CD4-positive, CD25-positive, alpha-beta regulatory T cell (primary cell): ENCODE measurements around the gene CDK9. TPM values are rescaled to one million over a fixed set of nuclear protein-coding genes. Genes with fewer than 3 reads are reported as not detected.
"Not testable (repeated sequence)": the region's sequence is repeated elsewhere in the genome, so short reads cannot be mapped to it uniquely, and the experiment has no call there.

ENCODE experiments used
- ATAC-seq, 2 donors: fragments of 150-1000 bp; cut with Tn5 transposase; one replicate each; pipeline ENCODE4 v1.10.0; 2021; ENCODE audit warnings: low read depth in 2 of 2, moderate number of reproducible peaks in 2 of 2, moderate library complexity in 1 of 2
- DNase-seq, 3 donors: peaks; one replicate each; pipeline versions ENCODE4 v3.0.0 to v3.0.0-alpha.2; 2012 to 2022; ENCODE audit warnings: mixed read lengths in 1 of 3
- H3K27ac ChIP-seq: one replicate; pipeline ENCODE4 v1.7.0; 2013; ENCODE audit warnings: mild to moderate bottlenecking, low read length; ENCODE audit not compliant: insufficient read depth, poor library complexity, severe bottlenecking
- H3K27me3 ChIP-seq: one replicate; pipeline ENCODE4 v1.7.0; 2013; ENCODE audit warnings: low read length; ENCODE audit not compliant: control insufficient read depth, insufficient read depth
- H3K36me3 ChIP-seq: one replicate; pipeline ENCODE4 v1.7.0; 2013; ENCODE audit warnings: mild to moderate bottlenecking, low read length, moderate library complexity; ENCODE audit not compliant: control insufficient read depth, insufficient read depth
- H3K4me1 ChIP-seq: 2 replicates; pipeline ENCODE4 v1.7.0; 2013; ENCODE audit warnings: mild to moderate bottlenecking, low read length; ENCODE audit not compliant: insufficient read depth, control insufficient read depth, poor library complexity, severe bottlenecking
- H3K4me3 ChIP-seq: one replicate; pipeline ENCODE4 v1.7.0; 2013; ENCODE audit warnings: low read depth, mild to moderate bottlenecking, low read length, moderate library complexity
- H3K9me3 ChIP-seq, 2 experiments: 1 replicate in 1 of 2; 2 replicates in 1 of 2; pipeline ENCODE4 v1.7.0; 2013; ENCODE audit warnings: low read length in 2 of 2, mild to moderate bottlenecking in 1 of 2, moderate library complexity in 1 of 2; ENCODE audit not compliant: control insufficient read depth in 2 of 2
- H3K27ac Mint-ChIP-seq, 3 donors: one replicate each; pipeline ENCODE4 v1.8.0; 2020 to 2022; ENCODE audit warnings: mild to moderate bottlenecking in 3 of 3, mixed read lengths in 3 of 3, moderate library complexity in 2 of 3
- H3K27me3 Mint-ChIP-seq: one replicate; pipeline ENCODE4 v1.8.0; 2022; ENCODE audit warnings: mild to moderate bottlenecking, mixed read lengths
- H3K36me3 Mint-ChIP-seq: one replicate; pipeline ENCODE4 v1.8.0; 2020; ENCODE audit warnings: mixed read lengths
- H3K4me1 Mint-ChIP-seq, 4 donors: one replicate each; pipeline ENCODE4 v1.8.0; 2020 to 2022; ENCODE audit warnings: mixed read lengths in 4 of 4, mild to moderate bottlenecking in 1 of 4
- H3K4me3 Mint-ChIP-seq, 4 donors: one replicate each; pipeline ENCODE4 v1.8.0; 2020 to 2022; ENCODE audit warnings: mild to moderate bottlenecking in 4 of 4, mixed read lengths in 4 of 4, moderate library complexity in 3 of 4
- H3K9me3 Mint-ChIP-seq, 7 donors: one replicate each; pipeline ENCODE4 v1.8.0; 2020 to 2022; ENCODE audit warnings: mixed read lengths in 7 of 7, mild to moderate bottlenecking in 3 of 7, moderate library complexity in 2 of 7
- polyA plus RNA-seq, 4 donors: library from polyadenylated mRNA; unstranded; fragments of 300-500 nt; fragmentation: Illumina TruSeq; gene quantifications; one replicate each; pipeline ENCODE4 v1.2.3, GENCODE V29; 2021
- total RNA-seq: library from RNA; stranded (reverse); gene quantifications from one replicate; pipeline ENCODE4 v1.2.3, GENCODE V29; 2022

CDK9 gene
- total and polyA plus RNA-seq, 5 donors from 2014 or later, result 43.3 to 89.3 (median 55.5) TPM

DNA sequence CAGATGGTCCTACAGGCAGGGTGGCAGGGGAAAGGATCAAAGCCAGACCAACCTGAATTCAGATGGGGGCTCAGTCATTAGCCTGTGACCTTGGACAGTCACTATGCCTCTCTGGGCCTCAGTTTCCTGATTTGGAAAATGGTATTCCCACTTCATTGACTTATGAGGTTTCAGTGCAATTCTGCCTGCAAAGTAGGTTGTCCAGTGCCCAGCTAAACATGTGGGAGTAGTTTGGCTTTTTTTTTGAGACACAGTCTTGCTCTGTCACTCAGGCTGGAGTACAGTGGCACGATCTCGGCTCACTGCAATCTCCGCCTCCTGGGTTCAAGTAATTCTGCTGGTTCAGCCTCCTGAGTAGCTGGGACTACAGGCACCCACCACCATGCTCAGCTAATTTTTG lies 50.7 kb downstream of the CDK9 start:
- ATAC-seq, H3K27ac ChIP-seq, H3K36me3 Mint-ChIP-seq: not testable (repeated sequence)

DNA sequence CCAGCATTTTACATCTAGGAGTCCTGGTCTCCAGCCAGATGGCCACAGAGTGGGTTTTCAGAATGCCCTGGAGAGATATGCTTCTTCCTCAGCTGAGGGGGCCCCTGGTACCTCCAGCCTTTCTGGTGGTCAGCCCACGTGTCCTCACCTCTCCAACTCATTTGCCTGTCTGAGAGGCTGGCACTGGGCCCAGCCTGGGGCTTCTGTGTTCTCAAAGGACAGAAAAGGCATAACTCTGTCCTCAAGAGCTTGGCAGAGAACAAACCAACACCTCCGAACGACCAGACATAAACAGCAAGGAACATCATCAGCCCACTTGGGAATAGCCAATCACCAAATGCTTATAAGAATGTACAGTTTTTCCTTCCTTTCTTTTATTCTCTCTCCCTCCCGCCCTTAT lies 51.5 kb downstream of the CDK9 start:
- Histone ChIP-seq H3K4me1 (no peaks in the 10 kb centered on the region), H3K27ac (no peak overlapping the region), H3K36me3 (no peaks in the 10 kb centered on the region), H3K27me3 (no peaks in the 10 kb centered on the region), H3K9me3 (no peaks in the 10 kb centered on the region), H3K4me3 (no peak overlapping the region)
- Mint-ChIP-seq H3K4me3 (no peak overlapping the region), H3K9me3 (no peaks in the 10 kb centered on the region), H3K4me1 (peaks cover 0 to 5% (median under 1%) of the 10 kb centered on the region in 4 donors), H3K36me3 (no peaks in the 10 kb centered on the region), H3K27ac (peak overlapping the region in 1 of 3 donors; percentile 80), H3K27me3 (peaks cover 6% of the 10 kb centered on the region)
- ATAC-seq (no peak), DNase-seq (no peak)

More for the DNA sequence above, 50.7 kb downstream of the CDK9 start:
- H3K4me1 ChIP-seq, H3K4me1 Mint-ChIP-seq, DNase-seq, H3K27ac Mint-ChIP-seq, H3K4me3 Mint-ChIP-seq, H3K27me3 Mint-ChIP-seq, H3K4me3 ChIP-seq, H3K9me3 Mint-ChIP-seq, H3K36me3 ChIP-seq, H3K9me3 ChIP-seq, H3K27me3 ChIP-seq: not testable (repeated sequence)

DNA sequence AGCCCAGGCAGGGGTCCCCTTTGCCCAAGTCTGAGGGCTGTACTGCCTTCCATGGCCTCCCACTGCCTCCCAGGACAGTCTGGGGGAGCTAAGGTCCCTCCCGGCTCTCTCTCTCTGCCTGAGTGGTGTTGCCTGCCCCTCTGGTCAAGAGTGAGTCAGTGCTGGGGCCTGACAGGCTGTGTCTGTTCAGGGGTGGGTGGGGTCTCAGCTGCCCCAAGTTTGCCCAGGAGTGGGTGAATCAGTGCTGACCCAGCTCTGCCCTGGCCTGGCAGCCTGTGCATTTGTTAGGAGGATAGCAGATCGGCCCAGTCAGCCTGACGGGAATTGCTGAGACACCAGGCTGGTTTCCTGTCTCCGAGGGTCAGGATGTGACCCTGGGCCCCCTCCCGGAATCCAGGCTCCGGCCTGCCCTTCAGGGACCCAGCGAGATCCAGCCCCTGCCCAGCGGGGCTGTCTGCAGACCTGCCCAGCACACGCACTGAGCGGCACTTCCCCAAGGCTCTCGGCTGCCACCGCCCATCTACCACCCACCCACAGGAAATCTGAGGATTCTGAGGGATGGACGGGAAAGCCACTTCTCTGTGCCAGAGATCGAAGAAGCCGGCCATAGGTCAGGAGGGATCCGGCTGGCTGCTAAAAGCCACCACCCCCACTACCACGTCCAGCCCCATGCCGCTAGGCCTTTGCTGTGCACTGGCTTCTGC lies 52.7 kb downstream of the CDK9 start:
- no peaks in the 10 kb centered on the region for H3K4me1 ChIP-seq
- no peaks in the 10 kb centered on the region for H3K27me3 ChIP-seq
- DNase-seq, result no peak
- no peak overlapping the region for H3K27ac ChIP-seq
- no peak overlapping the region for H3K4me3 Mint-ChIP-seq
- peak; percentile 26 to 36 for ATAC-seq
- no peaks in the 10 kb centered on the region for H3K36me3 ChIP-seq
- H3K36me3 Mint-ChIP-seq, result no peaks in the 10 kb centered on the region
- H3K9me3 Mint-ChIP-seq, result no peaks in the 10 kb centered on the region
- H3K4me3 ChIP-seq, result no peak overlapping the region
- no peak overlapping the region for H3K27ac Mint-ChIP-seq
- H3K9me3 ChIP-seq, result no peaks in the 10 kb centered on the region
- peaks cover 6% of the 10 kb centered on the region for H3K27me3 Mint-ChIP-seq
- H3K4me1 Mint-ChIP-seq, result peaks cover 0 to 2% (median 0%) of the 10 kb centered on the region in 4 donors

Other genes starting within 250 kb of the CDK9 start
- 1.3 TPM for gene STXBP1, start 173.8 kb upstream of the CDK9 start, total RNA-seq
- 1 to 10 TPM in 1 of 4 donors, under 1 TPM in 3; 0.07 to 1.3 (median 0.19) TPM for gene STXBP1, start 173.8 kb upstream of the CDK9 start, polyA plus RNA-seq
- not detected for gene CFAP157, start 79.0 kb upstream of the CDK9 start, total RNA-seq
- gene CFAP157, start 79.0 kb upstream of the CDK9 start, polyA plus RNA-seq, result under 1 TPM; 0.20 to 0.57 (median 0.26) TPM
- gene PTRH1, start 70.4 kb upstream of the CDK9 start, total RNA-seq, result 9.3 TPM
- 10 to 100 TPM; 25.8 to 36.5 (median 28.1) TPM for gene PTRH1, start 70.4 kb upstream of the CDK9 start, polyA plus RNA-seq
- gene TTC16, start 70.0 kb upstream of the CDK9 start, total RNA-seq, result 1.7 TPM
- gene TTC16, start 70.0 kb upstream of the CDK9 start, polyA plus RNA-seq, result under 1 TPM in 2 of 4 donors, not detected in 2; 0.28 to 0.38 TPM
- 11.9 TPM for gene TOR2A, start 50.7 kb upstream of the CDK9 start, total RNA-seq
- gene TOR2A, start 50.7 kb upstream of the CDK9 start, polyA plus RNA-seq, result 10 to 100 TPM; 20.1 to 30.2 (median 24.8) TPM
- gene SH2D3C, start 7.4 kb upstream of the CDK9 start, total RNA-seq, result 39.3 TPM
- 10 to 100 TPM; 17.7 to 30.5 (median 21.1) TPM for gene SH2D3C, start 7.4 kb upstream of the CDK9 start, polyA plus RNA-seq
- 64.7 TPM for gene FPGS, start 16.8 kb downstream of the CDK9 start, total RNA-seq
- gene FPGS, start 16.8 kb downstream of the CDK9 start, polyA plus RNA-seq, result 10 to 100 TPM; 40.1 to 50.6 (median 45.2) TPM
- gene ENG, start 68.6 kb downstream of the CDK9 start, total RNA-seq, result 3.6 TPM
- 1 to 10 TPM in 3 of 4 donors, under 1 TPM in 1; 0.71 to 2.9 (median 1.9) TPM for gene ENG, start 68.6 kb downstream of the CDK9 start, polyA plus RNA-seq
- 84.7 TPM for gene AK1, start 91.6 kb downstream of the CDK9 start, total RNA-seq
- gene AK1, start 91.6 kb downstream of the CDK9 start, polyA plus RNA-seq, result under 1 TPM; 0.08 to 0.42 (median 0.25) TPM
- gene ST6GALNAC6, start 113.6 kb downstream of the CDK9 start, total RNA-seq, result 136 TPM
- gene ST6GALNAC6, start 113.6 kb downstream of the CDK9 start, polyA plus RNA-seq, result 10 to 100 TPM; 43.7 to 50.5 (median 47.9) TPM
- gene ST6GALNAC4, start 131.0 kb downstream of the CDK9 start, total RNA-seq, result 31.6 TPM
- gene ST6GALNAC4, start 131.0 kb downstream of the CDK9 start, polyA plus RNA-seq, result 10 to 100 TPM; 23.1 to 23.8 (median 23.7) TPM
- gene PIP5KL1, start 144.7 kb downstream of the CDK9 start, total RNA-seq, result 3.3 TPM
- 1 to 10 TPM in 1 of 4 donors, under 1 TPM in 2, not detected in 1; 0.22 to 1.1 (median 0.81) TPM for gene PIP5KL1, start 144.7 kb downstream of the CDK9 start, polyA plus RNA-seq
- 35.7 TPM for gene DPM2, start 151.8 kb downstream of the CDK9 start, total RNA-seq
- 10 to 100 TPM; 27.5 to 30.6 (median 29.7) TPM for gene DPM2, start 151.8 kb downstream of the CDK9 start, polyA plus RNA-seq
- gene EEIG1, start 195.0 kb downstream of the CDK9 start, total RNA-seq, result 402 TPM
- gene EEIG1, start 195.0 kb downstream of the CDK9 start, polyA plus RNA-seq, result 100 to 1,000 TPM; 140 to 190 (median 177) TPM